ENCODE data around the gene GNL2.

Gene GNL2

DNA sequence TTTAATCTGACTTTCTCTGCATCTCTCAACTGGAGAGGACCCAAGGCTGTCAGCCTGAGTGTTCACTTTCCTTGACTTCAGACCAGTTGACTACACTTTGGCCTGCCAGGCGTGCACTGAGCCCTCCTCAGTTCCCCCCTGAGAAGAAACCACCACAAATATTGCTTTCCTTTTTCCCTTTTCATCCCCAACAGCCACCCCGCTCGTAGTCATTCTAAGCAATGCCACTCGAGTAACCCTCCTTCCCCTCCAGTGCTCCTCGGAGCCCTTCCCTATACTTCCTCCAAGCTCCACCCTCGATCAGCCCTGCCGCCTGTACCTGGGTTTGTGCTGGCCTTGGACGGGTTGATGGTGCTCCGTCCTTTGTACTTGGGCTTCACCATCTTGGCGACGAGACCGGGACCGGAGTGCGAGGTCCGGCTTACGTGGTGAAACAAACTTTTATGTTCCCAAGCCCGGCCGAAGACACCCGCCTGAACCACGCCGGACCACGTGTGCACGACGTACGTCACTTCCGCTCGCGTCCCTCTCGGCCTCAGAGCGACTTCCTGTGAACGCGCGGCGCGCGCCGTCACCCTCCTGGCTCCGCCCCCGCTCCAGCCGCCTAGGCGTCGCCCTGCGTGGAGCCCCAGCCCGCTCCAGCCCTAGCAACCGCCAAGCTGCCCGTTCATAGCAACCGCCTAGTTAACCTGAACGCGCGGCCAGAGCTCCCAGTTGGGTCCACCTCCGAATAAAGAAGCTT is at the start of gene GNL2:
GNL2 (minus strand) TSS at position 498 of the 742 bp plus-strand sequence; CDS start at position 383, 115 bp downstream.
- DNase-seq (ENCODE audit: low read depth in 2 of 2), result peak; percentile 95 to 96

GRCh38 chr1:37641059-37641458 is 45.3 kb upstream of the GNL2 start:
- DNase-seq (ENCODE audit: low read depth in 2 of 2), result no peak

GRCh38 chr1:37636435-37636834 is 40.7 kb upstream of the GNL2 start:
- DNase-seq (ENCODE audit: low read depth in 2 of 2), result no peak

GRCh38 chr1:37634992-37635902 is 39.5 kb upstream of the GNL2 start:
- DNase-seq (ENCODE audit: low read depth in 2 of 2), result no peak

- no peak for DNase-seq (ENCODE audit: low read depth in 2 of 2)
These were observed 38.7 kb upstream of the GNL2 start, which contains the start of gene RSPO1 for GRCh38 chr1:37634244-37634991. RSPO1 (minus strand) TSS chr1:37634892; CDS start chr1:37629661, 5,231 bp downstream.

GRCh38 chr1:37633938-37634243 is 38.2 kb upstream of the GNL2 start:
- DNase-seq (ENCODE audit: low read depth in 2 of 2), result no peak

GRCh38 chr1:37633040-37633937 is 37.6 kb upstream of the GNL2 start:
- no peak for DNase-seq (ENCODE audit: low read depth in 2 of 2)

DNA sequence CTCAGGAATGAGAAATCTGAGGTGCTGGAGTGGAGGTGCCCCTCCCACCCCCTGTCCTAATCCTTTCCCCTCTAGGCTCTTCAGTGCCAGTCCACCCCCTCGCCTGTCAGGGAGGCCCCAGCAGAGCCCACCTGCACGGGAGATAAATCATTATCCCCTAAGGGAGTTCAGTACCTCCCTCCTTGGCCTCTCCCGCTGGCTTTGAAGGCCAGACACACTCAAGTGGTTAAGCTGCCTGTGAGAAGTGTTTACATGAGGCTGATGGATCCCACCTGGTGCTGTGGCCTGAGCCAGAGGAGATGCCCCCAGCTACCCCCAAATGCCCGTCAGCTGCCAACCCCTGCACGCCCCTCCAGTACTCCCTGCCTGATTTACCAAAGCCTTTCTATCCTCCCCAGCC is 35.3 kb upstream of the GNL2 start:
- no peak for DNase-seq (ENCODE audit: low read depth in 2 of 2)

GRCh38 chr1:37630426-37631028 is 34.8 kb upstream of the GNL2 start:
- no peak for DNase-seq (ENCODE audit: low read depth in 2 of 2)

GRCh38 chr1:37629726-37630425 is 34.1 kb upstream of the GNL2 start:
- no peak for DNase-seq (ENCODE audit: low read depth in 2 of 2)

DNA sequence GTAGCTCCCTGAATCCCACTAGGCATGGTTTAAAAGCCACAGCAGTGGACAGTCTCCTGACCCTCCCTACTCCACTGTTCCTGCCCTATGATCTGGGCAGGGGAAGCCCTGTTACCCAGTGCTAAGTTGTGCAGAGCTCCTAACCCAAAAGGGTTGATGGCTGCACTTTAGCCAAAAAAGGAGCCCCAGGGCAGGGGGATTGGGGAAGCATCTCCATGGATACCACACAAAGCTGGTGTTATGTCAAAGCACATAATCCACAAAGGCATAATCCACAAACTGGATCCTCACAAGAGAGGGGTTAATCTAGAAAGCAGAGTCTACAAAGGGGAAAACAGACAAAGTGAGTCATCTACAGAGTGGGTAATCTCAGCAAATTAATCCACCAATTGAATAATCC is 33.3 kb upstream of the GNL2 start:
- DNase-seq (ENCODE audit: low read depth in 2 of 2), result no peak

- DNase-seq (ENCODE audit: low read depth in 2 of 2), result no peak
These were observed 32.4 kb upstream of the GNL2 start for GRCh38 chr1:37628026-37628556.

DNA sequence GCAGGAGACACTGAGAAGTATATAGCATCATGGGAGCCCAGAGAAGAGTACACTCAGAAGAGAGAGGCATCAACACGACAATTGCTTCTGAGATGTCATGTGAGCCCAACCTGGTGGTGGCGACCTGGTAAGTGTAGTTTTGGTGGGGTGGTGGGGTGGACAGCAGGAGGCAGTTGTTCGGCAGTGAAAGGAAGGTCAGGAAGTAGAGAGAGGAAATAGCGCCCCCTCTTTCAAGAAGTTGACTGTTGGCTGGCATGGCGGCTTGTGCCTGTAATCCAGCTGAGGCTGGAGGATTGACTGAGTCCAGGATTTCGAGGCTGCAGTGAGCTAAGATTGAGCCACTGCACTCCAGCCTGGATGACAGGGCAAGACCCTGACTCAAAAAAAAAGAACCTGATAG is 26.4 kb upstream of the GNL2 start:
- DNase-seq (ENCODE audit: low read depth in 2 of 2), result no peak

DNA sequence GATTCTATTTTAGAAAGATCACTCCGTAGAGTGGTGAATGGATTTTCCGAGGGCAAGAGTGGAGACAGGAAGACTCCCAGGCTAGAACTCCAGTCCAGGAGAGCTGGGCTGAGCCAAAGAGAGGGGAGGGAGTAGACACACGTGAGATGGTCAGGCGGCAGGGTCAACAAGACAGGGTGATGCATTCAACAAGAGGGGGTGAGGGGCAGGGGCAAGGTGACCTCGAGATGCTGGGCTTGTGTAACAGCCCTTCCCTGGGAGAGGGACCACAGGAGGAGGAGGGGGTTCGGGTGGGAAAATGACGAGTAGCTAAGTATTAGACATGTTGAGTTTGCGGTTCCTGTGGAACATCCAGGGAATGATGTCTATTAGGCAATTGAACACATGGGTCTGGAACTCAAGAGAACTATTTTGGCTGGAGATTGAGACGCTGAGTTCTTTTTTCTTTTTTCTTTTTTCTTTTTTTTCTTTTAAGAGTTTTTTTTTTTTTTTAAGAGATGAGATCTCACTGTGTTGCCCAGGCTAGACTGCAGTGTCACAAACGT is 25.7 kb upstream of the GNL2 start:
- no peak for DNase-seq (ENCODE audit: low read depth in 2 of 2)

DNA sequence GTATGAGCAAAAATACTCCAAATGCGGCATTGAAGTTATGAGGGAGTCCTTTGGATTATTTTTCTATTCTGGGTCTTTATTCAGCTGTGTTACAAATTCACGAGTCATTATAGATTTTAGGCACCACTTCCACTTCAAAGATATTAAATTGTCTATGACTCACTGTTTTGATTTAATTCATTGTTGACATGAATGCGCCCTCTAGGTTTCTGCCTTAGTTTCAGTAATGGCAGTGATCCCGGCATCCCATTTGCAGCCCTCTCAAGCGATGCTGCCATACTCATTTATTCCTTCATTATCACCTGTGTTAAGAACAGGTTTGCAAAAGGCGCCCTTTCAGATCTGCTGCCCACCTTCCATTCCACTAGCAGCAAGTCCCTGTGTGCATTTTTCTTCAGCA is 25.0 kb upstream of the GNL2 start:
- no peak for DNase-seq (ENCODE audit: low read depth in 2 of 2)

GRCh38 chr1:37616330-37616729 is 20.6 kb upstream of the GNL2 start:
- DNase-seq (ENCODE audit: low read depth in 2 of 2), result no peak

GRCh38 chr1:37614105-37614504 is 18.4 kb upstream of the GNL2 start:
- no peak for DNase-seq (ENCODE audit: low read depth in 2 of 2)

DNA sequence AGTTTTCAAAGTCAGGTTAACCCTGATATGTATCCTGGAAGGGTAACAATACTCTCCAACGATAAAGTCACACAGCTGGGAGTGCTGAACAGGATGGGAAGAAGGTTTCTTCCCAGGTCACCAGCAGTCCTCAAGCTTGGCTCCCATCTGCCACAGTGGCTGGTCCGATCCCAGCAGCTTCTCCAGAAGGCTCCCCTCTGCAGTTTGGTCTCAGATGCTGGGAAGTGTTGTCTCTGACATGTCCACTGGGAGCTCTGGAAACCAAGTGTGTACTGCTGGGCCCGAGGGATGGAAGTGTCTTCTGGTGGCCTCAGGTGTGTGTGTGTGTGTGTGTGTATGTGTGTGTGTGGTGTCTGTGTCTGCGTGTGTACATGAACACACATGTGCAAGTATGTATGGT is 16.4 kb upstream of the GNL2 start:
- no peak for DNase-seq (ENCODE audit: low read depth in 2 of 2)

GRCh38 chr1:37609994-37610393 is 14.3 kb upstream of the GNL2 start:
- DNase-seq (ENCODE audit: low read depth in 2 of 2), result no peak

DNA sequence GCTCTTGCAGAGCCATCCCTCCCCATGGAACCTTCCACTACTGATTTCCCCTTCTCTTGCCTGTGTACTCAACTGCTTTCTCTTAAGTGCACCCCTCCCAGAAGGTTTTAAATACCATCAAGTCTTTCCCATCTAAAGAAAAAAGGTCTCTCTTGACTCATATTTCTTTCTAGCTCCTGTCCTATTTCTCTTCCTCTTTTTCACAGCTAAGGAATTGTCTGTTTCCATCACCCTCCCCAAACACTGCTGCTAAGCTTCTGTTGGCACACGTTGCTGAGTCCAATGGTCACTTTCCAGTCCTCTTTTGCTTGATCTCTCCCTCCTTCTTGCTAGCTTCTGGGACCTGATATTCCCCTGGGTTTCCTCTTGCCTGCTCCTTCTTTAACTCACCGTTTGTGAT is 13.3 kb upstream of the GNL2 start:
- DNase-seq (ENCODE audit: low read depth in 2 of 2), result no peak

Data from stimulated activated CD4-positive, alpha-beta T cell treated with anti-CD3 and anti-CD28 coated beads, Interleukin-15, amount 100 ng/mL, for 48 hours (primary cell).